NCI-H1105 (cell line): ENCODE data around the gene TRIM10.
"Not testable (repeated sequence)": the region's sequence is repeated elsewhere in the genome, so short reads cannot be mapped to it uniquely, and the experiment has no call there.

Experiments
- DNase-seq: peaks from one replicate; lab custom pipeline; 2025; lab: John Stamatoyannopoulos, UW

The TRIM10 gene

GRCh38 chr6:30152910-30153610, 8.0 kb downstream of the TRIM10 start:
- no peak for DNase-seq

GRCh38 chr6:30152016-30152673, 8.9 kb downstream of the TRIM10 start:
- no peak for DNase-seq

- DNase-seq, result no peak
Measured at GRCh38 chr6:30151580-30151979, 9.4 kb downstream of the TRIM10 start.

- no peak for DNase-seq
Measured at GRCh38 chr6:30150671-30151395, 10.2 kb downstream of the TRIM10 start.

- no peak for DNase-seq
Measured at GRCh38 chr6:30149858-30150550, 11.0 kb downstream of the TRIM10 start.

- DNase-seq, result no peak
Measured at GRCh38 chr6:30149234-30149633, 11.8 kb downstream of the TRIM10 start.

GRCh38 chr6:30147096-30147495, 13.9 kb downstream of the TRIM10 start:
- DNase-seq, result no peak

GRCh38 chr6:30145818-30146217, 15.2 kb downstream of the TRIM10 start:
- DNase-seq, result no peak

GRCh38 chr6:30144811-30145210, 16.2 kb downstream of the TRIM10 start:
- no peak for DNase-seq

GRCh38 chr6:30143780-30144179, 17.2 kb downstream of the TRIM10 start:
- DNase-seq, result no peak

- no peak for DNase-seq
Measured at GRCh38 chr6:30142665-30143064, 18.3 kb downstream of the TRIM10 start.

GRCh38 chr6:30140240-30140639, 20.8 kb downstream of the TRIM10 start:
- DNase-seq, result not testable (repeated sequence)

GRCh38 chr6:30136570-30137286, 24.3 kb downstream of the TRIM10 start:
- no peak for DNase-seq

GRCh38 chr6:30135757-30136156, 25.3 kb downstream of the TRIM10 start, which contains the start of gene TRIM40:
Gene TRIM40, plus strand, starts transcription at chr6:30136140. Its CDS starts 897 bp downstream, at chr6:30137037.
- DNase-seq, result no peak

- no peak for DNase-seq
Measured at GRCh38 chr6:30135147-30135546, 25.9 kb downstream of the TRIM10 start.

- DNase-seq, result no peak
Measured at GRCh38 chr6:30131947-30132497, 29.0 kb downstream of the TRIM10 start.

GRCh38 chr6:30130887-30131862, 29.8 kb downstream of the TRIM10 start:
- DNase-seq, result peak; percentile 67

- no peak for DNase-seq
Measured at GRCh38 chr6:30130179-30130679, 30.8 kb downstream of the TRIM10 start.

- no peak for DNase-seq
Measured at GRCh38 chr6:30129265-30130178, 31.5 kb downstream of the TRIM10 start.
